GM12874 (cell line): Measurements from ENCODE around the gene KCNMA1.
A peak's percentile ranks its signal among the peaks of the same experiment; 100 is the strongest.

Source experiments
- TF ChIP-seq, protein P1 (sequence below): IDR thresholded peaks from 2 replicates; pipeline ENCODE4 v1.5.1; 2011; ENCODE audit warnings: low read depth, mild to moderate bottlenecking, control low read depth, low read length, moderate library complexity; ENCODE audit not compliant: insufficient read depth

KCNMA1 gene

DNA sequence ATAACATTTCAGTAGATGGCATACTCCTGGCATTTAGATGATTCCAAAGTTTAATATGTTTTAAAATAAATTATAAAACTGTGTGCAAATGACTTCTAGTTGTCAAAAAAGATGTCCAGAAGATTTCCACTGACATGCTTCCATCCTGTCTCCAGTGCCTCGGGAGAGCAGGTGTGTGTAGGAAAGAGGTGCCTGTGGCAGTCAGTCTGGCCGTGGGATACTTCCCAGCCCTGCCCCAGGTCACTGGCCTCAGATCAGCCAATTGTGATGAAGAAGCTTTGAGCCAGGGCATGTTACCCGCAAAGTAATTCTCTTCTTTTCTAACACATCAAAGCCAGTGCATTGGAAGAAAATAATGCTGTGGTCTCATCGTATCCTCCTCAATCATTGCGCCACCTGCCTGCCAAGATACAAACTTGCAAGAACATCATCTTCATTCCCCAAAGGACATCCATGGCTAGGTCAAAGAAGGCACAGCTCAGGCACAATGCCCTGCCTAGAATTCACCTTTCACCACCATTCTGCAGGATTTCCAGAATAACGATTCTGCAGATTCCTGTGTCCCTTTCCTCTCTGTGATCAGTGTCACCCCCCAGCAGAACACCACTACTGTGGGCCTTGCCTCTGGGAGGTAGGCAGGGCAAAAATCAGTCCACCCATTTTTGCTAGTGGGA is 6.3 kb upstream of the KCNMA1 start:
- TF ChIP-seq, protein P1, sequence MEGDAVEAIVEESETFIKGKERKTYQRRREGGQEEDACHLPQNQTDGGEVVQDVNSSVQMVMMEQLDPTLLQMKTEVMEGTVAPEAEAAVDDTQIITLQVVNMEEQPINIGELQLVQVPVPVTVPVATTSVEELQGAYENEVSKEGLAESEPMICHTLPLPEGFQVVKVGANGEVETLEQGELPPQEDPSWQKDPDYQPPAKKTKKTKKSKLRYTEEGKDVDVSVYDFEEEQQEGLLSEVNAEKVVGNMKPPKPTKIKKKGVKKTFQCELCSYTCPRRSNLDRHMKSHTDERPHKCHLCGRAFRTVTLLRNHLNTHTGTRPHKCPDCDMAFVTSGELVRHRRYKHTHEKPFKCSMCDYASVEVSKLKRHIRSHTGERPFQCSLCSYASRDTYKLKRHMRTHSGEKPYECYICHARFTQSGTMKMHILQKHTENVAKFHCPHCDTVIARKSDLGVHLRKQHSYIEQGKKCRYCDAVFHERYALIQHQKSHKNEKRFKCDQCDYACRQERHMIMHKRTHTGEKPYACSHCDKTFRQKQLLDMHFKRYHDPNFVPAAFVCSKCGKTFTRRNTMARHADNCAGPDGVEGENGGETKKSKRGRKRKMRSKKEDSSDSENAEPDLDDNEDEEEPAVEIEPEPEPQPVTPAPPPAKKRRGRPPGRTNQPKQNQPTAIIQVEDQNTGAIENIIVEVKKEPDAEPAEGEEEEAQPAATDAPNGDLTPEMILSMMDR = peak; percentile 62

DNA sequence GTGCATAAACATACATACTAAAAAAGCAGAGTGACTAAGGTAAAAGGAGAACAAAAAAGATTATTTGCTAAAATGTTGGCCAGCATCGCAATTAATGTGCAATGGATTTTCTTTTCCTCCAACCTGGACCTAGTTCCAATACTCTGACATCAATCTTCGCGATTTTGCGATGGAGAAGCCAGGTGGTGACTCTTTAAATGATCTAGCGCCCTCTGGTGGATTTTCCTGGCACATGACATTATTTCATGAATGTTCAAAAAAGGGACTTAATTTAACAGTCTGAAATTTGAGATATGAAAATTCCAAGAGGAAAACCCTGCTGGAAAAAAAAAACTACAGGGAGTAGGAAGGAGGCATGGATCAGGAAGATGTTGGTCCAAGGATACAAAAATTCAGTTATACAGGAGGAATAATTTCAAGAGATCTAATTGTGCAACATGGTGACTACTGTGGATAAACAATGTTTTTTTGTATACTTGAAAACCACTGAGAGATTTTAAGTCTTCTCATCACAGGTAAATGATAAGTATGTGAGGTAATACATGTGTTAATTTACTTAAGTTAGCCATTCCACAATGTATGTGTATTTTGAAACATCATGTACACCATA is 4.3 kb upstream of the KCNMA1 start:
- TF ChIP-seq, protein P1 = peak; percentile 41; the same call in 1 of the 2 replicates

DNA sequence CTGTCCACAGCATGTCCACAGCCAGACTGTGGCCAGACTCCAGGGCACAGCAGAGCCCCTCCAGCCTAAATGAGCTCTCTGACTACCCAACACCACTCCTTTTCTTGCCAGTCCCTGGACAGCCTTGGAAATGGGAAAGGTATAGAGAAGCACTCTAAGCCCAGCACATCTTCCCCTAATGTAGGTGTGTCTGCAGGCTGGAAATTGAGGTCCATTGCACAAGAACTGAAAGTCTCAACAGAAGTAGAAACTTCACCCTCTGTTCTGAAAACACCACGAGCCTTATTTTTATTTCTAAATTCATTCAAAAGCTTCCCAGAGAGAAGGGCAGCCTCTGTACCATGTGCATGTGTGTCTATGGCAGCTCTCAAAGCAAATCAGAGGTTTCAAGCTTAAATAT is 3.7 kb upstream of the KCNMA1 start:
- TF ChIP-seq, protein P1 = no peak

DNA sequence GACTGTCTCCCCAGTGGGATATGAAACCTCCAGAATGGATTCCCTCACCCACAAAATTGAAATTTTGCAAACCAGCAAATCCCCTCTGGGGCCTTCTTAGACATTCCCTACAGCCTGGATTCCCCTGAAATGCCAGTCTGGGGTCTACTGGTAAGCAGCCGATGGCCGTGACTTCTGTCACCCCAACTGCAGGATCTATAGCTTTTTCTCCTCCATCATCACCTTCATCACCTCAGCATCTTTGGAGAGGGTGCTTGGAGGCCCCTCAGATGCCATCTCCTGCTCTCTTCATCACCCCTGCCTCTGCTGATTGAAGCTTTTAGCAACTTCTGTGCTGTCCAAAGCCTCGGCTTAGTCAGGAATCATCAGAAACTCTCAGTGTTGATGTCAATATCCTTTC is 2.6 kb upstream of the KCNMA1 start:
- TF ChIP-seq, protein P1 = no peak

DNA sequence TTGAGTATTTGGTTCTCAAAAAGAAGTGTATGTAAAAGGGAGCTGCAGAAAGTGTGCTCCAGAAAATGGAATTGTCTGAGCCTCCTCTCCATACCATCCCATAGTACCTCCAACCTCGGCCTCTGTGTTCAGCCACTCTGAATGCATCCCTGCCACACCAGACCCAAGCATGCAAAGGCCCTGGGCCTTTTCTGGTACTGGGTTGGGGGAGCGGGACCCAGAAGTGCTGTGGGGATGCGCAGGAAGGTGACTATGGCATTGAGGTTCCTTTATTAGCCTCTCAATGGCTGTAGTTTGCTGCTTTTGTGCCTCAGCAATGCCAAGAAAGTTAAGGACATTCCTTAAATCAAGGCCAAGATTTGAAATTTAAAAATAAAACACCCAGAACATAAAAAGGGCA is 2.1 kb upstream of the KCNMA1 start:
- TF ChIP-seq, protein P1 = no peak

DNA sequence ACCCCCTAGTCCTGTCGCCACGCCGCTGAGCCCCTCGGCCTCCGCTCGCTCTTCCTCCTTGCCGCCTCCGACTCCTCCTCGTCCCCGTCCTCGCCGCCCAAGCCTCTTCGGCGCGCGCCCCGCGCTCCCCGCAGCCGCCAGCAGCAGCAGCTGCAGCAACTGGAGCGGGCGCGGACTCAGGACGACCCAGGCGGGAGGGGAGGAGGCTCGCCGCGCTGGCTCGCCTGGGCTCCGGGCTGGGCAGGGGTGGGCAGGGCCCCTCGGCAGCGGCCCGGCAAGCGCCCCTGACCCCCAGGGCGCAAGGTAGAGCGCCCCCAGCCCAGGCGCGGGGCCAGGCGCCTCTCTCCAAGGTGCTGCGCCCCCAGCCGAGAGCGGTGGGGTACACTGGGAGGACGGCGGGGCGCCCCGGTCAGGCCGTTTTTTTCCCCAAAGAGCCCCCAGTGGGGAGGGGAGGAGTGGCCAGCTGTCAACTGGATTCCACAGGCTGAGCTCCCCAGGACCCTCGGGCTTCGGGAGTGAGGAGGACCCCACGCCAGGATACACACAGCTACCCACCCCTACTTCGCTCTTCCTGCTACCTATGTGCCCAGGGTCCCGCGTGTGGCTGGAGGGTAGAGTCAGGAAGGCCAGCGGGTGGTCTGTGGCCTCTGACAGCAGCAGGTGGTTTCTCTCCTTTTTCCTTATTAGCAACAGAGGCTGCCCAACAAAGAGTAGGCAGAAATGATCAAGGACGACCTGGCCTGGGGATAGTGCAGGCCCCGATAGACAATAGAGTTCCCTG is 903 bp upstream of the KCNMA1 start:
- TF ChIP-seq, protein P1 = no peak

DNA sequence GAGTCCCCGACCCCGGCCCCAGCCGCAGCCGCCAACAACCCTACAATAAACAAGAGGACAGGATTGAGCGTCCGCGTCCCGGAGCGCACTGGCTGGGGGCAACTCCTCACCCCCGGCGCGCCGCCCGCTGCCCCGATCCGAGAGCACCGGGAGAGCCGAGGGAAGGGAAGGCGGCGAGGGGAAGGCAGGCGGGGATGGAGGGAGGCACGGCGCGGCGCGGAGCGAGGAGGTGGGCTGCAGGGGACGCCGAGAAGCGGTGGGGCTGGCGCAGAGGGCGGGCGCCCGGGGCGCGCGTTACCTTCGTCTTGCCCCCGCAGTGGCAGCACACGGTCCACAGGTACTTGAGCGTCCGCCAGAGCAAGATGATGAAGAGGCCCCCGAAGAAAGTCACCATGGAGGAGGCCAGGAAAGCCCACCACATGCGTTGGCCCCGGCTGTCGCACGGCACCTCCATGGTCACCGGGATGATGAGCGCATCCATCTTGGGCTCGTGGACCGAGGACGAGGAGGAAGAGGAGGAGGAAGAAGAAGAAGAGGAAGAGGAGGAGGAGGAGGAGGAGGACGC is 559 bp downstream of the KCNMA1 start:
- TF ChIP-seq, protein P1 = no peak
